GM12874 (cell line): ENCODE results near the gene CAPZB.

Experiments
- TF ChIP-seq, protein P1 (sequence below): IDR thresholded peaks from 2 replicates; pipeline ENCODE4 v1.5.1; 2011; ENCODE audit warnings: low read depth, mild to moderate bottlenecking, control low read depth, low read length, moderate library complexity; ENCODE audit not compliant: insufficient read depth

The CAPZB gene

GRCh38 chr1:19305880-19306279 lies 179.5 kb downstream of the CAPZB start:
- TF ChIP-seq, protein P1, sequence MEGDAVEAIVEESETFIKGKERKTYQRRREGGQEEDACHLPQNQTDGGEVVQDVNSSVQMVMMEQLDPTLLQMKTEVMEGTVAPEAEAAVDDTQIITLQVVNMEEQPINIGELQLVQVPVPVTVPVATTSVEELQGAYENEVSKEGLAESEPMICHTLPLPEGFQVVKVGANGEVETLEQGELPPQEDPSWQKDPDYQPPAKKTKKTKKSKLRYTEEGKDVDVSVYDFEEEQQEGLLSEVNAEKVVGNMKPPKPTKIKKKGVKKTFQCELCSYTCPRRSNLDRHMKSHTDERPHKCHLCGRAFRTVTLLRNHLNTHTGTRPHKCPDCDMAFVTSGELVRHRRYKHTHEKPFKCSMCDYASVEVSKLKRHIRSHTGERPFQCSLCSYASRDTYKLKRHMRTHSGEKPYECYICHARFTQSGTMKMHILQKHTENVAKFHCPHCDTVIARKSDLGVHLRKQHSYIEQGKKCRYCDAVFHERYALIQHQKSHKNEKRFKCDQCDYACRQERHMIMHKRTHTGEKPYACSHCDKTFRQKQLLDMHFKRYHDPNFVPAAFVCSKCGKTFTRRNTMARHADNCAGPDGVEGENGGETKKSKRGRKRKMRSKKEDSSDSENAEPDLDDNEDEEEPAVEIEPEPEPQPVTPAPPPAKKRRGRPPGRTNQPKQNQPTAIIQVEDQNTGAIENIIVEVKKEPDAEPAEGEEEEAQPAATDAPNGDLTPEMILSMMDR: no peak

DNA sequence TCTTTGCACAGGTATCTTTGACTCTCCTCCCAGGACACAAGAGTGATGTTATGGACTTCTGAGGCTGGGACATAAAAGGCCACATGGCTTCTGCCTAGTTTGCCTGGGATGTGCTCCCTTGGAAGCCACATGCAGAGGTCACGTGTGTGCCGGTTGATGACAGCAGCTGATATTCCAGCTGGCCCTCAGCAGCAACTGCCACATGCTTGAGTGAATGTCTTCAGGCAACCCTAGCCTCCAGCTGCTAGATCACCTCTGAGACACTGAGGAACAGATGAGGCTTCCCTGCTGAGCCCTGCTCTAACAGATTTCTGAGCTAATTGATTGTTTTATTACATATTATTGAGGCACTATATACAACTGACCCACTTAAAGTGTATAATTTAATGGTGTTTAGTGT lies 185.1 kb downstream of the CAPZB start:
- TF ChIP-seq, protein P1: no peak

DNA sequence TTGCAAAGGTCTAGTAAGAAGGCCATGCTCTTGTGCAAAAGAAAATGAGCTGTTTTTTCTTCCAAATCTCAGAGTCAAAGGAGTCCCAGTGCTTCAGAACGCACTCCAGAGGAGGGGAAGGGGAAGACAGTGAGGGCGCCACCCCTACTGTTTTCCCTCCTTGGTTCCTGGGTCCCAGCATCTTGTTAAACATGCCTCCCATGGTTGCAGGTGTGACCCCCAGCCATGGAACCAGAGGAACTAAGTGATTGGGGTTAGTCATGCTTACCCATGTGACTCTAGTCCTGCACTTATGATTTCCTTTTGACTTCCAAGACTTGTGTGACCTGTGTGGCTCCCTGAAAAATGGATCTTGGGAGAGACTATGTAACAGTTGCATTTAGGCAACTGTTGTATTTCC lies 190.7 kb downstream of the CAPZB start:
- TF ChIP-seq, protein P1: no peak

DNA sequence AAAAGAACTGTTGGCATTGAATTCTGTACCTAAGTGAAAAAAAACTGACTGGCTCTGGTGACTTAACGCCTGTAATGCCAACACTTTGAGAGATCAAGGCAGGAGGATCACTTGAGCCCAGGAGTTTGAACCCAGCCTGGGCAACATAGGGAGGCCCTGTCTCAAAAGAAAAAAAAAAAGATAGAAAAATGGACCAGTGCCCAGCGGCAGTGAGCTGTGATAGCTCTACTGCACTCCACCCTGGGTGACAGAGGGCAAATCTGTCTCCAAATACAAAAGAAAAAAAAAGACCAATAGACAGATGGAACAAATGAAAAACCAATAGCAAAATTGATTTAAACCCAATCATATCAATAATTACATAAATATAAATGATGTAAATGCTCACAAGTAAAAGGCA lies 196.1 kb downstream of the CAPZB start:
- TF ChIP-seq, protein P1: no peak
